HG03139 (cell line): Measurements from ENCODE around the gene IL17C.

Experiments
- ATAC-seq: cut with Tn5 transposase; IDR thresholded peaks from one replicate; pipeline ENCODE4 v1.9.1; 2021; ENCODE audit not compliant: unreplicated experiment

Gene IL17C, protein sequence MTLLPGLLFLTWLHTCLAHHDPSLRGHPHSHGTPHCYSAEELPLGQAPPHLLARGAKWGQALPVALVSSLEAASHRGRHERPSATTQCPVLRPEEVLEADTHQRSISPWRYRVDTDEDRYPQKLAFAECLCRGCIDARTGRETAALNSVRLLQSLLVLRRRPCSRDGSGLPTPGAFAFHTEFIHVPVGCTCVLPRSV

DNA sequence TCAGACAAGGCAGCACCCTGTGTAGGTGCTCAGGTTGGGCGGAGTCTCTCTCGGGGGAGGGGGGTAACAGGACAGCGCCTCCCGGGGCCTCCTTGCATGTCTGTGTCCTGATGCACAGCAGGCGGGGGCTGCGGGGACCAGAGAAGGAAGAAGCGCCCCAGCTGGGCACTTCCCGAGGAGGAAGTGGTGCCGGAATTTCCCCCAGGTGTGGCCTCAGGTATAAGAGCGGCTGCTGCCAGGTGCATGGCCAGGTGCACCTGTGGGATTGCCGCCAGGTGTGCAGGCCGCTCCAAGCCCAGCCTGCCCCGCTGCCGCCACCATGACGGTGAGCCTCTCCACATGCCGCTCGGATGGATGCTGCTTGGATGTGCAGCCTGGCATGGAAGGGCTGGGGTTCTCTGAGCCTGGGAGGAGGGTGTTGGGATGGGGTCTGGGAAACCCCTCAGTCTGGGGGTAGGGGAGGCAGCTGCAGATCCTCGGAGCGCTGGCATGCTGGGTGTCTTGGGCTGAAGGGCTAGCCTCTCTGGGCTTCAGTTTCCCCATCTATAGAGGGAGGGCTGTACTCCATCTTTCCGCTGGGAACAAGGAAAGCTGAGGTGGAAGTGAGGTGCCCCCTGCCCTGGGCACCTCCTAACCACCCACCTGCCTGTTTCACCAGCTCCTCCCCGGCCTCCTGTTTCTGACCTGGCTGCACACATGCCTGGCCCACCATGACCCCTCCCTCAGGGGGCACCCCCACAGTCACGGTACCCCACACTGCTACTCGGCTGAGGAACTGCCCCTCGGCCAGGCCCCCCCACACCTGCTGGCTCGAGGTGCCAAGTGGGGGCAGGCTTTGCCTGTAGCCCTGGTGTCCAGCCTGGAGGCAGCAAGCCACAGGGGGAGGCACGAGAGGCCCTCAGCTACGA, at the start of gene IL17C:
Gene IL17C, plus strand, starts transcription at position 250 of the 908 bp plus-strand sequence. Its CDS starts 70 bp downstream, at position 320.
- ATAC-seq: no peak

DNA sequence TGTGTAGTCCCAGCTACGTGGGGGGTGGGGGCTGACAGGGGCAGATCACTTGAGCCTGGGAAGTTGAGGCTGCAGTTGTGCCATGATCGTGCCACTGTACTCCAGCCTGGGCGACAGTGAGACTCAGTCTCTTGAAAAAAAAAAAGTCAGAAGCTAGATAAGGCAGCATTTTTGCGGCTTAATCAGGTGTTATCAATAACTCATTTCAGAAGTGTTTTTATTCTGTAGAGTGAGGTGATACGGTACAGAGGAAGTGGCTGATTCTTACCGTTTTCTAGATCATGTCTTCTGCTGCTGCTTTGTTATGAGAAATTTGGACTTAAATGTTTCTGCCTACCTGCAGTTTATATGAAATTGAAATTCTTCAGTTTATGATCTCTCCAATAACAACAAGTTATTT, 49.6 kb upstream of the IL17C start:
- ATAC-seq: no peak

DNA sequence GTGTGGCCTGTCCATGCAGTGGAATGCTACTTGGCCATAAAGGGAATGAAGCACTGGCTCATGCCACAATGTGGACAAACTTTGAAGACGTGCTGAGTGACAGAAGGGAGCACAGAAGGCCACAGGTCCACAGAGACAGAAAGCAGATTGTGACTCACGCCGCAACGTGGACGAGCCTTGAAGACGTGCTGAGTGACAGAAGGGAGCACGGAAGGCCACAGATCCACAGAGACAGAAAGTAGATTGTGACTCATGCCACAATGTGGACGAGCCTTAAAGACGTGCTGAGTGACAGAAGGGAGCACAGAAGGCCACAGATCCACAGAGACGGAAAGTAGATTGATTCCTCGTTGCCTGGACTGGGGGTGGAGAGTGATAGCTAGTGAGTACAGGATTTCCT, 48.9 kb upstream of the IL17C start:
- no peak for ATAC-seq

DNA sequence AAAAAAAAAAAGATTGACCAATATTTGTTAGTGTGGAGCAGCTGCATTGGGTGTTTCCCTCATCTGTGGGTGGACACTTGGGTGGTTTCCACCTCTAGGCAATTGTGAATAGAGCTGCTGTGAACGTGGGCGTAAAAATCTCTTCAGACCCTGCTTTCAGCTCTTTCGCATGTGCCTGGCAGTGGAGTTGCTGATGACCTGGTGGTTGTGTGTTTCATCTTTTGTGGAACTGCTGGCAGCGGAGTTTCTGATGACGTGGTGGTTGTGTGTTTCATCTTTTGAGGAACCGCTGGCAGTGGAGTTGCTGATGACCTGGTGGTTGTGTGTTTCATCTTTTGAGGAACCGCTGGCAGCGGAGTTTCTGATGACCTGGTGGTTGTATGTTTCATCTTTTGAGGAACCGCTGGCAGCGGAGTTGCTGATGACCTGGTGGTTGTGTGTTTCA, 46.8 kb upstream of the IL17C start:
- no peak for ATAC-seq

DNA sequence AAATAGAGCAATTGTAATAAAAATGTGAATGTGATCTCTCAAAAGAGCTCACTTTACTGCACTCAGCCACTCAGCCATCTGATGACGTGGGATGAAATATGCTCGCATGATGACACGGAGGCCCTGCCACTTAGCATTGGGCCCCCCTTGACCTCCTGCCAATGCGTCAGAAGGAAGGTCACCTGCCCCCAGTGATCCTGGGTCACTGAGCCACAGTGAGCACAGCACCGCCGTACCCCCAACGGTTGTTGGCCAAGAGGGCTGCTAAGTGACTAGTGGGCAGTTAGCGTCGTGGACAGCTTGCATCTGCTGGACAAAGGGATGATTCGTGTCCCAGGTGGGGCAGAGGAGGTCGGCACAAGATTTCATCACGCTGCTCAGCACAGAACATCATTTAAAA, 45.3 kb upstream of the IL17C start:
- ATAC-seq: no peak

DNA sequence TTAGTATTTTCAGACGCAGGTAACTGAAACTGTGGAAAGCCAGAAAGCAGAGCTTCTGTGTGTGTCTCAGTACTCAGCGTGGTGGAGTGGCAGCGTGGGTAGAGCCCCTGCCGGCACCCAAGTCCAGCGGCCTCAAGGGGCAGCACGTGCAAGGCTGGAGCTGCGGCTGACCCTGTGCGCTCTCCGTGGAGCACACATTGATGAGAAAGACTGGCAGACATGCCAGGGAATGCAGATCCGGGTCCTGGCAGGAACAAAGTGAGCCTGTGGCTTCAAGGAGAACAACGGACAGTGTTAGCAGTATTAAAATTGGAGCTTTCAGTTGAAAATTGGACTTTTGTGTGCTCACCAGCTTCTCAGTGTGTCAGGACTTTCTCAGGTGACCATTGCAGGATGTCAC, 44.9 kb upstream of the IL17C start:
- no peak for ATAC-seq

DNA sequence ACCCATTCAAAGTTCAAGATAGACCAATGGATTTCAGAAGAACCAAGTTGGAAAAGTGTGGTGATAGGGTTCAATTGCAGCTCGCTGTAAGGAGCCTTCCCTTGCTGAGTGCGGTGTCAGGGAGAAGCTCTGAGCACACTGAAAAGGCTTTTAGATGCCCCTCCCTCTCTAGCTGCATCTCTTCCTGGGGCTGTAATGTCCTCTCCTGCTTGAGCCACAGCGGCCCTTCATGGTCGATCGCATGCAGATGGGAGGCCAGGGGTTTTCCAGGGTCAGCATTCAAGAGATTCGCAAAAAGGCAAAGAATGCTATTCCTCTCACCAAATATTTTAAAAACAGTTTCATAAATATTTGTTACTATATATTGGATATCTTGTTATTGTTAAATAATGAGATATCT, 44.5 kb upstream of the IL17C start:
- no peak for ATAC-seq

DNA sequence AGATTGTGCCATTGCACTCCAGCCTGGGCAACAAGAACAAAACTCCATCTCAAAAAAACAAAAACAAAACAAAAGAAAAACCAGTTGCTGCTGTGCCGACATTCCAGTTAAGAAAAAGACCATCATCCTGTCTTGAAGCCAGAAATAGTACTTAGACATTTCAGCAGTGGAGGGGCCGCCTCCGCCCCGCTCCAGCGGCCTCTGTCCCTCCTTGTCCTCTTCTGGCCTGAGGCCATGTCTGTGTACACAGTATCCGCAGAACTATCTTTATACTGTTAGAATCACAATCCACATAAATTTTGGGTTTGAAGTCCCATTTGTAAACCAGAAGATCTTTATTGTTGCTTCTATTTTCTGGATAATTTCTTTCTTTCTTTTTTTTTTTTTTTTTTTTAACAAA, 43.3 kb upstream of the IL17C start:
- ATAC-seq: no peak

DNA sequence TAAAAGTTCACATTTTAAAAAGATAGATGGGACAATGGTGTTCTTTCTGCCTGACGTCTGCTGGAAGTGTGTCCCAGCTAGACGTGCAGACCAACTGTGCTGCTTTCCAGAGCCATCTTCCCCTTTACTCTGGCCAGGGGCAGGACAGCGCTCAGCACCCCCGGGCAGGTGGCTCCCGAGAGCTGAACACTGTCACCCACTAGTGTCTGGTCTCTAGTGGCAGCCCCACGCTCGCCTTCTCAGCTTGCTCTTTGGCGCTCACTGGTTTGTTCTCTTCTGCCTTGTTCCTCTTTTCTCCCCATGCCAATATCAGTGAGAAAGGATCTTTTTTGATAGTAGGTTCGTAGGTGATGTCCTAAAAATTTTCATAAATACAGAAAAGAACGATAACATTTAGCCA, 42.5 kb upstream of the IL17C start:
- no peak for ATAC-seq

DNA sequence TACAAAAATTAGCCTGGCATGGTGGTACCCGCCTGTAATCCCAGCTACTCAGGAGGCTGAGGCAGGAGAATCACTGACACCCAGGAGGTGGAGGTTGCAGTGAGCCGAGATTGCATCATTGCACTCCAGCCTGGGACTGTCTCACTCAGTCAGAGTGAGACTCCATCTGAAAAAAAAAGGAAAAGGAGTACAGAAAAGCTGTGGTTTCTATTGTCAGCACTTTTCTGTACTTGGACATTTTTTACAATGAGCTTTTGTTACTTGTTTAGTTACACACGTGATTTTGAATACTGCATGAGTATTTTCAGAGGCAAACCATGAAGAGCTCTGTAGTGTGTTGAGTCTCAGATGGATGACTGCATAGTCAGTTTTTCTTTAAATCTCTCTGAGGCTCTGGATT, 41.9 kb upstream of the IL17C start:
- ATAC-seq: no peak

DNA sequence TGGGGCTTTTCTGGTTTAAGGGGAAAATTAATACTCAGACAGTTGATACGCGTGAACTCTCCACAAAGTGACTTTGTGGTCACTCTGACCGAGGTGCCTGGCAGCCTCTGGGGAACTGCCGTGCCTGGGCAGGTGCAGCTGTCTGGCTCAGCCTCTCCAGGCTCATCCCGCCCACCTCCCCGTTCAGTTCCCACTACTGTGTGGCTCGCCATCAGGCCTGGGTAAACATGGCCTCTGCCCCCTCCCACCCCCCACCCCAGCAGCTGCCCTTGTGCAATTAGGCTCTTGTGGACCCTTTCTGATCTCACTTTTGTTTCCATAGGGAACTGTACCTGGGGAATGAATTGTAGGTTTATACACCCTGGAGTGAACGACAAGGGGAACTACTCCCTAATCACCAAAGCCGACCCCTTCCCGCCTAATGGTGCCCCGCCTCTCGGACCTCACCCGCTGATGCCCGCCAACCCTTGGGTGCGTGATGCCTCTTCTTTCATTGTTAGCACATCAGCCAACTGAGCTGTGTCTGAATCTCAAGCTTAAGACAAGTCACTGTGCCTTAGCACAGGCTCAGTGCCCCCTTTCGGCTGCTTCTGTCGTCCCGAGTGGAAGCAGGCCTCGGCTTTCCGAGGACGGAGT, 40.4 kb upstream of the IL17C start:
- no peak for ATAC-seq

DNA sequence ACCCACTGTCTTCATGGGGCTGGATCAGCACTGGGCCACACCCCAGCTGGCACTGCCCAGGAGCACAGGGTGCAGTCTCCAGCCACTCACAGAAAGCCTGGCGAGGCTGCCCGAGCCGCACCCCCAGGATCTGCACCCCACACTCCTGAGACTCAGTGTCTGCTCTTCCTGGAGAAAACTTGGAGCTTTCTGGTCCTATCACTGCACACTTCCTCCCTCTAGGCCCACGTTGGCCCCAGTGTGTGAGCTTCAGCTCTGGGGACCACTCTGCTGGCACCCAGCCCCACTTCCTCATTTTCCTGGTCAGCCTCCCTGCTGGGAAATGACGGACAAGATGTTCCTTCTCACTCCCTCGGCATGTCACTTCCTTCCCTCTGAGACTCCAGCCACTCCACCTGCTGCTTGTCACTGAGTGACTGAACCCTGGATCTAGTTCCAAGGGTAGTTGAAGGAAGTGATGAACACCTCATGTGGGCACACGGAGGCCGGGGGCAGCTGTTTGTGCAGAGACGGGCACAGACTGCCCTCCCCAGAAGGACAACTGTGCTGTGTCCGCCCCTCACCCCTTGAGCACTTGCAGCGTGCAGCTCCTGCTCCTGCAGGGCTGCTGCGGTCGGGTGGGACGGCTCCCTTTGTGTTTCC, 39.2 kb upstream of the IL17C start:
- ATAC-seq: no peak

DNA sequence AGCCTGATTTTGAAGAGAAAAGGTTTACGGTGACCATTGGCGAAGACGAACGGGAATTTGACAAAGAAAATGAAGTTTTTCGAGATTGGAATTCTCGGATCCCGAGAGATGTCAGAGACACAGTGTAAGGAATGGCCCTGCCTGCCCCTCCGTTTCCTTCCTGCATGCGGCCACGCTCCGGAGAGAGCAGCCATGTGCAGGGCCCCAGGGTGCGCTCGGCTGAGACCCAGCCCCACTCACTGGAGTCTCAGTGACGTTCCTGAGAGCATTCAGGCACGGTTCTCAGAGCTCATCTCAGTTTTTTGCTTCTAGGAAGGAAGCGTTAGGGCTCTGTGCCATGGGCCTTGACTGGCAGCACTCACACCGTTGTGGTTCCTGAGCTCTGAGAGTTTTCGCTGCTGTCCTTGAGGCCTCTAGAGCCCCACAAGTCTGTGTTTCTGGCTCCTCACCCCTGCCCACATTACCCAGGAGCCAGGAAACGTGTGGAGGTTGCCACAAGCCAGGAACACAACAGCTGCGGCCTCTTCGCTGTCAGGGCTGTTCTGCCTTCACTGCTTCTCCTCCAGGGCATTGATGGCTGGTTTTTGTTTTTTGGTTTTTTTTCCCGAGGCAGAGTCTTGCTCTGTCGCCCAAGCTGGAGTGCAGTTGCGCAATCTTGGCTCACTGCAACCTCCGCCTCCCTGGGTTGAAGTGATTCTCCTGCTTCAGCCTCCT, 38.4 kb upstream of the IL17C start:
- ATAC-seq: no peak

DNA sequence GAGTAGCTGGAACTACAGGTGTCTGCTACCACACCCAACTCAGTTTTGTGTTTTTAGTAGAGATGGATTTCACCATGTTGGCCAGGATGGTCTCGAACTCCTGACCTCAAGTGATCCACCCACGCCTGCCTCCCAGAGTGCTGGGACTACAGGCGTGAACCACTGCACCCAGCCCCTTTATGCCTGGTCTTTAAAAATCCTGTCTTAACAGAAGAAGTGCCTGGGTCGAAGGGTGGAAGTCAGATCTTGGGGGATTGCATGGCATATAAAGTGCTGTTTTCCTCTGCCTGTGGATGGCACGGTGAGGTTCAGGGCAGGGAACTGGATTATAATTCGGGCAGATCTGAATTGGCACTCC, 37.9 kb upstream of the IL17C start:
- no peak for ATAC-seq

DNA sequence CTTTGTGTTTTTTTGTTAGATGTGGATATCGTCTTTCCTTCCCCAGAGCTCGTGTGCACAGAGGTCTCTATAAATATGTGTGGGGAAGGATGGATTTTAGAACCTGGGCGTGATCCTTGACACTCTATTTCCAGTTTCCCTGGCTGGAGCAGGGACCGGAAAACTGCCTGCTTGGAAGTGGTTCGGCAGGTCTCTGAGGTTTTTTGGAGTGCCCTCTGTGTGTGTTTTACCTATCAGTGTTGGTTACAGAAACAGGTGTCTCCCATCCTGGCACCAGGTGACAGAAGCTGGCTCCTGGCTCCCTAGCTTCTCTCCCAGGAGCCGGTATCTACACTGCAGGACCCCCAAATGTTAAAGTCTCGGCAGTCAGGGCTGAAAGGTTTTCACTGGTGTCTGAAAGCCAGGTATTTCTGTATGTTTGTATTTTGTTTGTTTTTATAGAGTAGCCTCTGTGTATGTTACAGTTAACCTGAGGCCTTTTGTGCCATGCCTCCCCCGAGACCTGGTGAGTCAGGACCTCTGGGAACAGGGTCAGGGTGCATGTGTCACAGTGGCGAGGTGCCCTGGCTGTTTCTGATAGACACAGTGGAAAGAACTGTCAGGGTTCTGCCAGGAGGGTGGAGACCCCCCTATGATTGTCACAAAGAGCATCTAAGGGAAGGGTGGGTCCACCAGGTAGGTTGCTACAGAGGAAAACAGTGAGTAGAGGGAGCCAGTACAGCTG, 36.9 kb upstream of the IL17C start:
- no peak for ATAC-seq

DNA sequence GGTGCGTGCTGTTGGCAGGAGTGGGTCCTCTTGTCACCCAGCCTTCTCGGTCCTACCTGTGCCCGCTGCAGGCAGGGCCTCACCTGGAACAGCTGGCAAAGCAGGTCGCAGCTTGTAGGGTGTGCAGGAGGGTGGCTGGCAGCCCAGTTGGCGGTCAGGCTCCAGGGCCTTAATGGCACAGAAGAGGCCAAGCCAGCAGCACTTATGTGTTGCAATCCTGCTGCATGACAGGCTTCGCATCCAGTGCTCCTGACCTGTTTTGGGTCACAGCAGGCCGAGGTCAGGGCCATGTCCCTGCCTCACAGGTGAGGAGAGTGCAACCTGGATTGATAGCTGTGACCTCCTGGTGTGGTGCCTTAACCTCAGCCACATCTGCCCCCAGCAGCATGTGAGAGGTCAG, 36.3 kb upstream of the IL17C start:
- ATAC-seq: no peak

DNA sequence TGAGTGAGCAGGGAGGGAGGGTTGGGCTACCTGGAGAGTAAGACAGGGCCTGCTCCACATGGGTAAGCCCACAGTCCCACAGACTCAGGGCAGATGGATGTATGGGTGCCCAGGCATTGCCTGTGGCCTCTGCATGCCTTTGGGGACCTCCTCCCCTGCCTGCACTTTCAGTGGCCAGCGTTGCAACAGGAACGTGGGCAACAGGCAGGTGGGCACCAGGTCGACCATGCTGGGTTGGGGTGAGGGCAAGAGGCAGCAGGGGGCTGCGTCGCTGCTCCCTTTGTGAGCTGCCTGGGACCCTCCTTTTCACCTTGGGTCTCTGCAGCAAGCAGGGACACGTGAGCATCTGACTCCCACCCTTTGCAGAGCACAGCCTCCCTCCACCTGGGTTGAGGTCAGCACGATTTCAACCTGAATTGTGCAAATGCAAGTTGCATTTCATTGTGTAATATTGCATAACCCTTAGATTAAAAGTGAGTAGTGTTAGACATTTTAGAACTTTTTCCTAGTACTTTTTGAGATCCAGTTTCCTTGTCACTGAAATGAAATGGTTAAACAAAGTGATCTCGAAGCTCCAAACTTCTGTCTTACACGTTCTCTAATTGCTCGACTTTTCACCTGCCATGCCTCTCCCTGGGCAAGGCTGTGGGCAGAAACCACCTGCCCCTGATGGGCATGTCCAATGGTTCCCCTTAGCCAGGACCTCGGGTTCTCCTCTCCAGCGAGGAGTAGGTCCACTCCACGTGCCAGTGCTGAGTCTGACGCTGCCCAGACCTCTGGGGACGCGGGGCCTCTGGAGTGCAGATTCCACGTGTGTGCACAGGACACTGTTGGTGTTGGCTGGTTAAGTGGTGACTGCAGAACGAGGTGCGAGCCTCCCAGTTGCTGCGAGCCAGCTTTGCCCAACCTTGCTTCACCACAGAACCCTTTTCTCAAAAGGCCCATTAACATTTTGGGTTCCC, 32.9 kb upstream of the IL17C start:
- ATAC-seq: no peak

DNA sequence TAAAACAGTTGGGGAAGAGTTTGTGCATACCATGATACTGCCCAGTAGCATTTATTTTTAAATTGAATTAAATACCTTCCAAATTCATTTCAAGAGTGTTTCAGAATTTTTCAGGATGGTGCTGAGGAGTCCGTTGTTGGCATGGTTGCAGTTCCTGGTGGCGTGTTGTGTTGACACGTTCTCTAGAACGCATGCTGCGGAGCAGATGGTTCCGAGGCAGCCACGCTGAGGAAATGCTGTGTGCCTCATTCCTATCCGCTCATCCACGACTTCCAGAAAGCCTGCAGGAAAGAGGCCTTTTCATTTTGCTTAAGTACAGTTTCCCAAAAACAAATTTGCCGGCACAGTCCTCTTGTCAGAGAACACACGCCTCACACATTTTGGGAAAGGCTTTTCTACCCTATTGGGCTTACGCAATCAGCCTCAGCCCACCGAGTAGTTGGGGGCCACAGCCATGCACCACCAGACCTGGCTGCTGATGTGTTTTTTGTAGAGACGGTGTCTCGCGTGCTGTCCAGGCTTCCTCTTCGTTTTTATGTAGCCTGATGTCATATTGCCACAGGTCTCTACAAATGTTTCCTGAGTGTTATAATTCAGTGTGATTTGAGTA, 32.1 kb upstream of the IL17C start:
- no peak for ATAC-seq

DNA sequence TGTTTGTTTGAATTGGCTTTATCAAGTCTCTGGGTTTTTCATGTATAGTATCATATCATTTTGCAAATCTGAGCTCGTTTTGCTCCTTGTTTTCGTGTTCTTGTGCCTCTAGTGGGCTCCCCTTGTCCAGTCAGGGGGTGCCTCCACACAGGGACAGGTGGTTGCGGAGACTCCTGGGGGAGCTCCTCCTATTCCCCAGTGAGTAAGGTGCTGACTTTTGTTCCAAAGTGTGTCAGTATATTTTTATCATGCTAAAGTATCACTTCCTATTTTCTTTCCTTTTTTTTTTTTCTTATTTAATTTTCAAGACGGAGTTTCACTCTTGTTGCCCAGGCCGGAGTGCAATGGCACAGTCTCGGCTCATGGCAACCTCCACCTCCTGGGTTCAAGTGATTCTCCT, 30.3 kb upstream of the IL17C start:
- no peak for ATAC-seq
